DOHH2 (cell line): ENCODE data around the gene CD99.
"Not testable (repeated sequence)": the region's sequence is repeated elsewhere in the genome, so short reads cannot be mapped to it uniquely, and the experiment has no call there.

ENCODE experiments used
- CTCF ChIP-seq: fragments of 200-600 bp; sonication (generic); IDR thresholded peaks from one replicate; pipeline ENCODE4 v1.5.1; 2014; ENCODE audit warnings: antibody characterized with exemption, mild to moderate bottlenecking, low read depth, low read length; ENCODE audit not compliant: poor library complexity, severe bottlenecking
- EZH2phosphoT487 ChIP-seq: fragments of 200-600 bp; sonication (generic); IDR thresholded peaks from 2 replicates; pipeline ENCODE4 v1.6.1; 2017; ENCODE audit warnings: borderline replicate concordance, mild to moderate bottlenecking, antibody characterized with exemption, low read length, moderate library complexity, mixed read lengths

- not testable (repeated sequence) for TF ChIP-seq CTCF, EZH2phosphoT487
Measured at GRCh38 chrX:2752441-2752840, 61.3 kb downstream of the CD99 start.
